Adrenal gland (tissue), 5 donors: ENCODE data around the gene HOMER2.

Experiments
- CTCF ChIP-seq, 6 experiments: fragments of 450-650 bp in 4 of 6; fragments of 200-600 bp in 2 of 6; sonication (generic) in 1 of 6; IDR thresholded peaks; 1 replicate in 5 of 6; 2 replicates in 1 of 6; pipeline versions ENCODE4 v1.5.1 to v1.8.0; 2016 to 2021; ENCODE audit warnings: antibody characterized with exemption in 6 of 6, mild to moderate bottlenecking in 2 of 6, moderate library complexity in 1 of 6
- POLR2A ChIP-seq, 2 donors: fragments of 450-650 bp; IDR thresholded peaks; one replicate each; pipeline ENCODE4 v1.6.1; 2017; ENCODE audit warnings: antibody characterized with exemption in 2 of 2, mild to moderate bottlenecking in 2 of 2, moderate library complexity in 1 of 2
- donor health status: DM: no; HTN: no; CAD: no.

GRCh38 chr15:82848241-82848993 is 104.1 kb downstream of the HOMER2 start:
- TF ChIP-seq CTCF (IDR thresholded peaks at IDR 0.05) (no peak), POLR2A (IDR thresholded peaks at IDR 0.05) (no peak)
